Liver (tissue), 3 donors: ENCODE measurements around the gene MDC1.

Source experiments
- RAD21 ChIP-seq, 2 donors: IDR thresholded peaks; 2 replicates each; pipeline ENCODE4 v1.6.1; 2016; ENCODE audit warnings: antibody characterized with exemption in 2 of 2, mild to moderate bottlenecking in 2 of 2
- SP1 ChIP-seq: IDR thresholded peaks from 2 replicates; pipeline ENCODE4 v1.6.1; 2018; ENCODE audit warnings: antibody characterized with exemption, mild to moderate bottlenecking
- TAF1 ChIP-seq: conservative IDR thresholded peaks from 2 replicates; pipeline ENCODE4 v1.6.1; 2016; ENCODE audit warnings: antibody characterized with exemption, mild to moderate bottlenecking
- TF ChIP-seq, protein P1 (sequence below): fragments of 150-350 bp; IDR thresholded peaks from 2 replicates; pipeline ENCODE4 v1.5.1; 2017; ENCODE audit warnings: improper control_type of control experiment, low read depth, low read length; ENCODE audit not compliant: missing input control
- TF ChIP-seq, protein P2 (sequence below): IDR thresholded peaks from 2 replicates; pipeline ENCODE4 v1.6.1; 2016; ENCODE audit warnings: antibody characterized with exemption
- TF ChIP-seq, protein P3 (sequence below): IDR thresholded peaks from 2 replicates; pipeline ENCODE4 v1.6.1; 2016; ENCODE audit warnings: antibody characterized with exemption, mild to moderate bottlenecking
- TF ChIP-seq, protein P4 (sequence below): IDR thresholded peaks from 2 replicates; pipeline ENCODE4 v1.6.1; 2016; ENCODE audit warnings: antibody characterized with exemption
- donor health status: healthy.
- donor health status: healthy.

DNA sequence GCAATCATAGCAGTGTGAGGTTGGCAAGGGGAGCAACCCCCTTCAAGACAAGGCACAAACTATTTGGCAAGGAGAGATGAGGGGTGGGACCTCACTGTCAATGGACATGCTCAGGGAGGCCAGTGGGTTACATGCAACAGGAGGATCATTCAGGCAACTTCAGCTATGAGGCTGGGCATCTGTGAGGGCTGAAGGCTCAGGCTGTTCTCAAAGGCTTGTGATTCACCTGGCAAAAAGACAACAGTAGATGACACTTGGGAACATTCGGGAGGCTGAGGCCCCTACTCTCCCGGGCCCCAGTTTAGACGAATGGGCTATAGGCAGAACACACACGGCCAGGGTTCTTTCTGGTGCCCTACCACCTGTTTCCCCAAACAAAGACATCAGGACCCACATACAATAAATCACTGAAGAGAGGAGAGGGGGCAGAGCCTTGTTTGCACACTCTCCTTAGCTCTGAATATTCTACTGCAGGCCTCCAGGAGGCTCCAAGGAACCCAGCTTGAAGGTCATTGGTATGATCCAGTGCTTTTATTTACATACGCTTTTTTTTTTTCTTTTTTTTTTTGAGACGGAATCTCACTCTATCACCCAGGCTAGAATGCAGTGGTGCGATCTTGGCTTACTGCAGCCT, 11.0 kb upstream of the MDC1 start:
- TF ChIP-seq RAD21 (IDR thresholded peaks at IDR 0.05) (no peak), SP1 (no peak), TAF1 (no peak)
- TF ChIP-seq, protein P1, sequence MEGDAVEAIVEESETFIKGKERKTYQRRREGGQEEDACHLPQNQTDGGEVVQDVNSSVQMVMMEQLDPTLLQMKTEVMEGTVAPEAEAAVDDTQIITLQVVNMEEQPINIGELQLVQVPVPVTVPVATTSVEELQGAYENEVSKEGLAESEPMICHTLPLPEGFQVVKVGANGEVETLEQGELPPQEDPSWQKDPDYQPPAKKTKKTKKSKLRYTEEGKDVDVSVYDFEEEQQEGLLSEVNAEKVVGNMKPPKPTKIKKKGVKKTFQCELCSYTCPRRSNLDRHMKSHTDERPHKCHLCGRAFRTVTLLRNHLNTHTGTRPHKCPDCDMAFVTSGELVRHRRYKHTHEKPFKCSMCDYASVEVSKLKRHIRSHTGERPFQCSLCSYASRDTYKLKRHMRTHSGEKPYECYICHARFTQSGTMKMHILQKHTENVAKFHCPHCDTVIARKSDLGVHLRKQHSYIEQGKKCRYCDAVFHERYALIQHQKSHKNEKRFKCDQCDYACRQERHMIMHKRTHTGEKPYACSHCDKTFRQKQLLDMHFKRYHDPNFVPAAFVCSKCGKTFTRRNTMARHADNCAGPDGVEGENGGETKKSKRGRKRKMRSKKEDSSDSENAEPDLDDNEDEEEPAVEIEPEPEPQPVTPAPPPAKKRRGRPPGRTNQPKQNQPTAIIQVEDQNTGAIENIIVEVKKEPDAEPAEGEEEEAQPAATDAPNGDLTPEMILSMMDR, result no peak
- TF ChIP-seq, protein P2, sequence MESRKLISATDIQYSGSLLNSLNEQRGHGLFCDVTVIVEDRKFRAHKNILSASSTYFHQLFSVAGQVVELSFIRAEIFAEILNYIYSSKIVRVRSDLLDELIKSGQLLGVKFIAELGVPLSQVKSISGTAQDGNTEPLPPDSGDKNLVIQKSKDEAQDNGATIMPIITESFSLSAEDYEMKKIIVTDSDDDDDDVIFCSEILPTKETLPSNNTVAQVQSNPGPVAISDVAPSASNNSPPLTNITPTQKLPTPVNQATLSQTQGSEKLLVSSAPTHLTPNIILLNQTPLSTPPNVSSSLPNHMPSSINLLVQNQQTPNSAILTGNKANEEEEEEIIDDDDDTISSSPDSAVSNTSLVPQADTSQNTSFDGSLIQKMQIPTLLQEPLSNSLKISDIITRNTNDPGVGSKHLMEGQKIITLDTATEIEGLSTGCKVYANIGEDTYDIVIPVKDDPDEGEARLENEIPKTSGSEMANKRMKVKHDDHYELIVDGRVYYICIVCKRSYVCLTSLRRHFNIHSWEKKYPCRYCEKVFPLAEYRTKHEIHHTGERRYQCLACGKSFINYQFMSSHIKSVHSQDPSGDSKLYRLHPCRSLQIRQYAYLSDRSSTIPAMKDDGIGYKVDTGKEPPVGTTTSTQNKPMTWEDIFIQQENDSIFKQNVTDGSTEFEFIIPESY, result no peak
- TF ChIP-seq, protein P3, sequence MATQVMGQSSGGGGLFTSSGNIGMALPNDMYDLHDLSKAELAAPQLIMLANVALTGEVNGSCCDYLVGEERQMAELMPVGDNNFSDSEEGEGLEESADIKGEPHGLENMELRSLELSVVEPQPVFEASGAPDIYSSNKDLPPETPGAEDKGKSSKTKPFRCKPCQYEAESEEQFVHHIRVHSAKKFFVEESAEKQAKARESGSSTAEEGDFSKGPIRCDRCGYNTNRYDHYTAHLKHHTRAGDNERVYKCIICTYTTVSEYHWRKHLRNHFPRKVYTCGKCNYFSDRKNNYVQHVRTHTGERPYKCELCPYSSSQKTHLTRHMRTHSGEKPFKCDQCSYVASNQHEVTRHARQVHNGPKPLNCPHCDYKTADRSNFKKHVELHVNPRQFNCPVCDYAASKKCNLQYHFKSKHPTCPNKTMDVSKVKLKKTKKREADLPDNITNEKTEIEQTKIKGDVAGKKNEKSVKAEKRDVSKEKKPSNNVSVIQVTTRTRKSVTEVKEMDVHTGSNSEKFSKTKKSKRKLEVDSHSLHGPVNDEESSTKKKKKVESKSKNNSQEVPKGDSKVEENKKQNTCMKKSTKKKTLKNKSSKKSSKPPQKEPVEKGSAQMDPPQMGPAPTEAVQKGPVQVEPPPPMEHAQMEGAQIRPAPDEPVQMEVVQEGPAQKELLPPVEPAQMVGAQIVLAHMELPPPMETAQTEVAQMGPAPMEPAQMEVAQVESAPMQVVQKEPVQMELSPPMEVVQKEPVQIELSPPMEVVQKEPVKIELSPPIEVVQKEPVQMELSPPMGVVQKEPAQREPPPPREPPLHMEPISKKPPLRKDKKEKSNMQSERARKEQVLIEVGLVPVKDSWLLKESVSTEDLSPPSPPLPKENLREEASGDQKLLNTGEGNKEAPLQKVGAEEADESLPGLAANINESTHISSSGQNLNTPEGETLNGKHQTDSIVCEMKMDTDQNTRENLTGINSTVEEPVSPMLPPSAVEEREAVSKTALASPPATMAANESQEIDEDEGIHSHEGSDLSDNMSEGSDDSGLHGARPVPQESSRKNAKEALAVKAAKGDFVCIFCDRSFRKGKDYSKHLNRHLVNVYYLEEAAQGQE, result no peak
- TF ChIP-seq, protein P4, sequence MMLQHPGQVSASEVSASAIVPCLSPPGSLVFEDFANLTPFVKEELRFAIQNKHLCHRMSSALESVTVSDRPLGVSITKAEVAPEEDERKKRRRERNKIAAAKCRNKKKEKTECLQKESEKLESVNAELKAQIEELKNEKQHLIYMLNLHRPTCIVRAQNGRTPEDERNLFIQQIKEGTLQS, result no peak
